ENCODE data around the gene CYP39A1.
"Not testable (repeated sequence)": the region's sequence is repeated elsewhere in the genome, so short reads cannot be mapped to it uniquely, and the experiment has no call there.

The CYP39A1 gene

DNA sequence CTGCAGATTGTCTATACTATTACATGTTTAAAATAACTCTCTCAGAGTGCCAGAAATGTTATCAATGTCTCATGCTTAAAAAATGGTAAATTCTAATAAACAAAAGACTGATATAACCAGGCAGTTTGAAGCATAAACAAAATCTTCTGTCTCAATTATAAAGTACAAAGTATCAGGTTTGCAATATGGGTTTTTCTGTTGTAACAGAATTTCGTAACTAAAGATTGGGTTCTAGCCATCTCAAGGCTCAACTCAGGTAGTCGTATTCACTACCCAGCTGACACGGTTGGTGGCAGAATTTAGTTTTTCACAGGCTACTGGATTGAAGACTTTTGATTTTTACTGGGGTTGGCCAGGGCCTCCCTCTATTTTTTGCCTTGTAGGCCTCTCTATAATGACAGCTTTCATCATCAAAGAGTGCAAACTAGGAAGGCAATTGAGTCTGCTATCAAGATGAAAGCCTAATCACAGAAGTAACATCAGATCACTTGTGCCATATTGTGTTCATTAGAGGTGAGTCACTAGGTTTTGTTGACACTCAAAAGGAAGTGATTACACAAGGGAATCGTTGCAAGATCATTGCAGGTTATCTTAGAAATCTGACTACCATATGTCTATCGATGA, 3.6 kb downstream of the CYP39A1 start:
- DNase-seq (ENCODE audit: low spot score) = no peak

DNA sequence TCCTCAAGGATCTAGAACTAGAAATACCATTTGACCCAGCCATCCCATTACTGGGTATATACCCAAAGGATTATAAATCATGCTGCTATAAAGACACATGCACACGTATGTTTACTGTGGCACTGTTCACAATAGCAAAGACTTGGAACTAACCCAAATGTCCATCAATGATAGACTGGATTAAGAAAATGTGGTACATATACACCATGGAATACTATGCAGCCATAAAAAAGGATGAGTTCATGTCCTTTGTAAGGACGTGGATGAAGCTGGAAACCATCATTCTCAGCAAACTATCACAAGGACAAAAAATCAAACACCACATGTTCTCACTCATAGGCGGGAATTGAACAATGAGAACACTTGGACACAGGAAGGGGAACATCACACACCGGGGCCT, 4.5 kb downstream of the CYP39A1 start:
- not testable (repeated sequence) for DNase-seq (ENCODE audit: low spot score)

DNA sequence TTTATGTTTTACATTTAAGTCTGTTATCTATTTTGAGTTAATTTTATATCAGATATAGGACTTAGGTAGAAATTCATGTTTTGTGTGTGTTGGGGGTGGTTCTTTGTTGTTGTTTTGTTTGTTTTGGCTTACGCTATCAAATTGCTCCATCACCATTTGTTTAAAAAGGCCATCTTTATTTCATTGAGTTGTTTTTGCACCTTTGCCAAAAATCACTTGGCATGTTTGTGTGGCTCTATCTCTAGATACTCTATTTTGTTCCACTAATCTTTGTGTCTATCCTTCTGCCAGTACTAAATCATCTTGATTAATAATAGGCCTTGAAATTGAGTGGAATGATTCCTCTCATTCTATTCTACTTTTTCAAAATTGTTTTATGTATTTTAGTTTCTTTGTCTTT, 7.4 kb downstream of the CYP39A1 start:
- no peak for DNase-seq (ENCODE audit: low spot score)

DNA sequence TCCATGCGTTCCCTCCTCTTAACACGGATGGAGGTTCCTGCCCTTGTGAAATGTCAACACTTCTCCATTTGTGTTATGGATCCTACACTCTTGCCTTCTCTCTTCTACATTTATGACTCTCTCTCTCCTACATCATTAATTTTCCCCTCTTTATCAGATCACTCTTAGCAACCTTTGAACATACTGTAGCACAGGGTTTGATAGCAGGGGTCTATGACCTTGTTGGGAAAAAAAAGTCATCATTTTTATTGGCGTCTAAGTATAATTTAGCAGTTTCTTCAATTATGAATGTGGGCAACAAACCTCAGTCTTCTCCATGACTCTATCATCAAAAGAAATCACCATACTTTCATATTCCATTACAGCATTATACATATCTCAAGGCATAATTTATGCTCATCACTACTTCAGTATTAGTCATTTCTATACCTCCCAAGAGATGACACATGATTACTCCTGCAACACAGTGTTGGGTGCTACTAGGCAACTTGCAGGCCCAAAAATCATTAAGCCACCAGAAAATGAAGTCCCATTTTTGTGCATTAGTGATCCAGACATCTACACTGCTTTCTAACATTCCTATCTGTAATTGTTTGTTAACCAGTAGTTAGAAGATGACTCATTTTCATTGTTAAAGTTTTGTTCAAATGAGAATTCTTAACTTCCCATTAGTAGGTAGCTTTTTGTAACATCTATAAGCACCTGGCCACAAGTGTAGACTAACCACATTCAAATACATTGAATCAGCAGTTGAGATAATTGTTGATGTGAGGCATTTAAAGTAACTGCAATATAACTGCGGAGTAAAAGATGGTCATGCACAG, 9.5 kb downstream of the CYP39A1 start:
- DNase-seq (ENCODE audit: low spot score) = no peak

DNA sequence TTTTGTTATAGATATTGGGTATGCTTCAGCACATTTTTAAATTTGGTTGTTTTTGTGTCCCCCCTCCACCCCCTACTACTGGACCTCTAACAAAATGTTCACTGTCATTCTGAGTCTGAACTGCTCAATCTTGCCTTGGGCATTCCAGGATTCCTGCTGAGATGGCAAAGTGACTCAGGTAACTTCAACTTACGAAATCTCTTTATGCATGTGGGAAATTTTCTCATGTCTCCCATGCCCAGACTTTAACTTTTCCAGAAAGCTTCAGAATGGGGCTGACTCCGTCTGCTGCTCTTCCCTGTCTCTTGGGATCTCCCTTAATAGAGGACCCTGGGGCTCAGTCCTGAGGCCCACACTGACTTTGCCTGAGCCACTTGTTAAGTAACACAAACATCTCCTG, 14.0 kb downstream of the CYP39A1 start:
- no peak for DNase-seq (ENCODE audit: low spot score)

DNA sequence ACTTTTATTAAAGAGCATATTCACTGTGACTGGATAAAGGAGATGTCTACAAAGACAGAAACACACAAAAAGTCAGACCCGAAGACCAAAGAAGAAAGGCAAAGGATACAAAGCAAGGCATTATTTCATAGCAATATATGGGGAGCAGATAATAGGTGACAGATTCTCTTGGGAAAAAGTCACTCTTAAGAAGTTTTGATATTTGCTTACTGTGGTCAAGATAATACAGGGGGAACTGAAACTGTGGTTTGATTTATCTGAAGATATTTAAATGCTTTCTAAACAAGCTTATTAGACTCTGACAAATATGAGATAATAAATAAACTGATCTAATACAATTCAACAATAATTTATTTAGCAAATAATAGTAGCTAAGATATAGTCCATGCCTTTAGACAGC, 14.7 kb downstream of the CYP39A1 start:
- DNase-seq (ENCODE audit: low spot score) = no peak

DNA sequence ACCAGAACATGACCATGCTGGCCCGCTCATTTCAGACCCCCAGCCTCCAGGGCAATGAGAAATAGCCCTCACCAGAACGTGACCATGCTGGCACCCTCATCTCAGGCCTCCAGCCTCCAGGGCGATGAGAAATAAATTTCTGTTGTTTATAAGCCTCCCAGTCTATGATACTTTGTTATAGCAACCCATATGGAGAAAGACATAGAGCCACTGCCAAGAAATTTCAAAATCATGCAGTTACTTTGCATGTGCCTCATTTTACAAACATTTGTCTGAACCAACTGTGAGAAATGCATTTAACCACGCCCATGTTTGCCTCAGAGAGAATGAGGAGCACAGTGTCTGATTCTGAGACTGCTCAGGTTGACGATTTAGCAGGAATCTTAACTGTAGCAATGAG, 15.5 kb downstream of the CYP39A1 start:
- DNase-seq (ENCODE audit: low spot score) = no peak

DNA sequence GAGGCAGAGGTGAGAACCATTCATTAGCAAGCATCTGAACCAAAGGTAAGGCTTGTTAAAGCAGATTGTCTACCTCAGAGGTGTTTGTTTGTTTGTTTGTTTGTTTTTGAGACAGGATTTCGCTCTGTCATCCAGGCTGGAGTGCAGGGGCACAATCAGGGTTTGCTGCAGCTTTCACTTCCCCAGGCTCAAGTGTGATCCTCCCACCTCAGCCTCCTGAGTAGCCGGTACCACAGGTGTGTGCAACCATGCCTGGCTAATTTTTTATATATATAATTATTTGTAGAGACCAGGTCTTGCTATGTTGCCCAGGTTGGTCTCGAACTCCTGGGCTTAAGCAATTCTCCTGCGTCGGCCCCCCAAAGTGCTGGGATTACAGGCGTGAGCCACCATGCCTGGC, 17.2 kb downstream of the CYP39A1 start:
- DNase-seq (ENCODE audit: low spot score) = no peak

DNA sequence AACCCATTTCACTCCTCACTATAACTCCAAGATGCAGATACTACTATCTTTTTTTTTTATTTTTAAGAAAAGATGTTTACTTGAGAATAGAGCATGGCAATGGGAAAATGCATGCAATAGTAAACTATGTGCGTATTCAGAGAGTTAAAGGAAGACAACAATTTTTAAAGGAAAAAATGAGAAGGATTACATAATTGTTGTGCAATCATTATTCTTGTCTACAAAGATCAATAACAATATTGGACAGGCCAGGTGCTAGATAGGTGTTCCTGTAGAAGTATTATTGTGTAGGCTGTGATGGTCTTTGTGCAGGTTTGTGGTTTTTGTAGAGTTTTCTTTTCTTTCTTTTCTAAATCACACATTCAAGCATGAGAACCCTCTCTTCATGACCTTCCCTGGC, 20.6 kb downstream of the CYP39A1 start:
- no peak for DNase-seq (ENCODE audit: low spot score)

DNA sequence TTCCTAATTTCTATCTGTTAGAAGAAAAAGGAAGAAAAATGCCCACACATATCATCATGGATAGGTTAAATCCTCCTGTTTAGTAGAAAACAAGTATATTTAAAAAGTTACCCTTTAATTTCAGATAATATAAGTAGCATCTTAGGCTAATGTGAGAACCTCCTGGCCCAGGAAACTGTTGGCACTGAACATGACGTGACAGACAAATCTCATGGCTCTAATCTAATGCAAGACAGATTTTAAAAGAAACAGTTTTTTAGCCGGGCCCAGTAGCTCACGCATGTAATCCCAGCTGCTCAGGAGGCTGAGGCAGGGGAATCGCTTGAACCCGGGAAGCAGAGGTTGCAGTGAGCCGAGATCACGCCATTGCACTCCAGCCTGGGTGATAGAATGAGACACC, 22.9 kb downstream of the CYP39A1 start:
- DNase-seq (ENCODE audit: low spot score) = no peak

DNA sequence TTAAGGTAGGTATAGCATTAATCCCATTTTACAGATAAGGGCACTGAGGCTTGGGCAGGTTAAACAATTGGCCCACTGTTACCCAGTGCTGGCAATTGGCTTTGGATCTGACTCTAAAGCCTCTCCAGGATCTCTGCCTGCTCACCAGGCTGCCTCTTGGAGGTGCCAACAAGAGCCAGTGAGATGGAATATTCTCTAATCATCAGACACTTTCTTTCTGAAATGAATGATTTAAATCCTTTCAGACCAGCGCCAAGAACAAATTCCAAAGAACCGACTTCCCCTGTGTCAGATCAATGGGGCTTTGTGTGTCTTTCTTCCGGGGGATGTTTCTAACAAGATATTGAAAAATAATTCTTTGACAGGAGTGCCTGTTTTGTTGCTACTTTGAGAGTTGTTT, 23.6 kb downstream of the CYP39A1 start:
- DNase-seq (ENCODE audit: low spot score) = peak; percentile 34

DNA sequence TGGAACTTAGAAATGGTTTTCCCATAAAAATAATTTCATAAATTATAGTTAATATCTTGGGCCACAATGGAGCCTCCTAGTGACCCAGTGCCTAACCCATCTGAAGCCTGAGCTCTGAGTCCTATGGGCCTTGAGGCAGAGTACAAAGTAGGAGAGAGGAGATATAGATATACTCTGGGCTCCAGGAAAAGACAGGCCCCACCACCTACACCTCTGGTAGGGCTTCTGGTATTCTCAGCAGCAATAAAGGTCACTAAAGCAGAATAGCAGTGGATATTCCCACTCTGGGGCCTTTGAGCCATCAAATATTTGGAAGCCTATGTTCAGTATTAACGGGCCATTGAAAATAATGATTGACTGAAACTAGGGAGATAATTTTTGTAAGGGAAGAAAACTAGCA, 24.1 kb downstream of the CYP39A1 start:
- no peak for DNase-seq (ENCODE audit: low spot score)

DNA sequence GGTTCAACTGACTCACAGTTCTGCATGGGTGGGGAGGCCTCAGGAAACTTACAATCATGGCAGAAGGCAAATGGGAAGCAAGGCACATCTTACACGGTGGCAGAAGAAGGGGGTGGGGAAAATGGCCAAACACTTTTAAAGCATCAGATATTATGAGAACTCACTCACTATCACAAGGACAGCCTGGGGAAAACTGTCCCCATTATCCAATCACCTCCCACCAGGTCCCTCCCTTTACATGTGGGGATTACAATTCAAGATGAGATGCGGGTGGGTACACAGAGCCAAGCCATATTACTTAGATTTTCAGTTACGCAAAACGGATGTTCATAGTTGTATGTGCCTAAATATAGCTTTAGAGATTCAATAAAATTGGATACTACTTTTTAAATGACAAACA, 25.6 kb downstream of the CYP39A1 start:
- no peak for DNase-seq (ENCODE audit: low spot score)

DNA sequence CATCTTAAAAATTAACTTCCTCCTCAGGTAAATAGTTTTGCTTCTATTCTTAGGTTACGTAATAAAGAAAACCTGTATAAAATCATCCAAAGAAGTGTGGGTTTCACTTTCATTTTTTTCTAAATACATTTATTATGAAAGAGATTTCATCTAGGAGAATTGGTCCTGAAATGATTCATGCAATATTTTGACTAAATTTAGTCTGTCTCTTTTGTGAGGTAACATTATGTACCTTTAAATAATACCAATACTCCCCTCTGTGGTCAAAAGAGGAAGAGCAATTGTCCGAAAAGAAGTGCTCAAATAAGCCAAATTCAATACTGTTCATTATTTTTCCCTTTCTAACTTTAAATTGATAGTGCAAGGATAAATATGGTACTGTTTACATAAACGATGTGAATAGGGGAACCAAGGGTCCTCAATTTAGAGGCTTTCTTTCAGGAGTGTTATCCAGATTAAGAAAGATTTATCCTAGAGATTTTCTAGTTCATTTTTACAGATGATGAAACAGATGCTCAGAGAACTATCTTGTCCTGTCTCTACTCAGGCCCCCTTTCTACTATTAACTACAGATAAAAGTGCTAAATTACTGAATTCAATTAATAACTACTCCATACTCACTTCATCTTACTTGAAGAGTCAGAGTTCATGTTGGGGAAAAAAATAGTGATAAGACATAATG, 26.2 kb downstream of the CYP39A1 start:
- peak; percentile 67 for DNase-seq (ENCODE audit: low spot score)

DNA sequence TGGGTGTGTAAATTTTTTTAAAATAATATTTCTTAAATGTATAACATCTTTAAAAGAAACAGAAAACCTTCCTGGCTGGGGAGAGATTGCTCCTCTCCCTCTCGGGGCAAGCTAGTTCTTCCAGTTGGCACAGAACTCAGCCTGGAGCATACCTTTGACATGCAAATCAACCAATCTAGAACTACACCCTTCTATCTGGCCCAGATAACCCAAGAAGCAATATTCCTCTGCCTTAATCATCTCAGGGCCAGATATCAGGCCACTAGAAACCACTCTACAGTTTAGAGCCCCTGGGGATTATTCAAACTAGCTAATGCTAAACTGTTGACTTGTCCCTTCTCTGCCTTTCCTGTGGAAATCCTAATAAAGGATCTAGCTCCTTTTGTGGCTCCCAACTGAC, 33.9 kb downstream of the CYP39A1 start:
- DNase-seq (ENCODE audit: low spot score) = no peak

DNA sequence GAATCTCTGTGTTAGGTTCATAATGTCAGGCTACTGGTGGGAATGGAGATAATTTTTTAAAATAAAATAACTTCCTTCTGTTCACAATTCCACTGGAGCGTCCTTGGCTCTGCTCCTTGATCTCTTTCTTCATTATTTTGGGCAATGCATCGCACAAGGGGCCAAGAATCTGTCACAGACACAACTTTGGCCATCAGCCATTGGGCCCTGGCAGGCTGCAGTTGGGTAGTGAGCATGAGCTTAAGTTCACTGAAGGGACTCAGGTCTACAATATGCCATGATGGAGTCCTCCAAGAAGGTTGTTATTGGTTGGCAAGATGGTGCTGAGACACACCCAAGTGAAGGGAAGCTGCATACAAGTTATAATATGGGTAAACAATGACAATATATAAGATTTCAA, 40.0 kb downstream of the CYP39A1 start:
- no peak for DNase-seq (ENCODE audit: low spot score)

DNA sequence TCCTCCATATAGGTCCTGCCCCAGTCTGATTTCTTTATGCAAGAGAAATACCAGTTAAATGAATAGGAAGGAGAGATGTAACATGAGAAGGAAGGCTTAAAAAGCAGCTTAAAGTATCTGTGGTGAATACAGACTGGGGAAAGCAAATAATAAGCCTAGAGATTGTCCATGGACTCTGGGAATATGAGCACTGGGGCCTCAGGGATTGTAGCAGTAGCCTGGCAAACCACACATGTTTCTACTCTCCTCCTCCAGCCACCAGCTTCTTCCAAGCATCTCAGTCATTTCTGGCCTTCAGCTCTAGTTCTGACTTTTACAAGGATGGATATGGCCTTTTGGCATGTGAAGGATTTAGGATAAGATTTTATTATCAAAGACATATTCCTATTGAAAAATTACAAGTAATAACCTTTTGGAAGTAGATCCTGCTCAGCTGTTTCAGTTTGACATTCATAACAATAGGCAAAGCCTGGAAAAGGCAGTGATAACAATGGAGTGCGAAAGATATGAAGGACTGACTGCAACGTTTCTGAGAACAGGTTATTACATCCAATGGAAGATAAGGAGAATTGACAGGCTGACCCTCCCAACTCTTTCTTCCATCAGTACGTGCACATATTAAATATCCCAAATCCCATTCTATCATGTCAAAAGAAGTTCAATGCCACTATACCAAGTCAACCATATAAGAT, 41.6 kb downstream of the CYP39A1 start:
- no peak for DNase-seq (ENCODE audit: low spot score)

DNA sequence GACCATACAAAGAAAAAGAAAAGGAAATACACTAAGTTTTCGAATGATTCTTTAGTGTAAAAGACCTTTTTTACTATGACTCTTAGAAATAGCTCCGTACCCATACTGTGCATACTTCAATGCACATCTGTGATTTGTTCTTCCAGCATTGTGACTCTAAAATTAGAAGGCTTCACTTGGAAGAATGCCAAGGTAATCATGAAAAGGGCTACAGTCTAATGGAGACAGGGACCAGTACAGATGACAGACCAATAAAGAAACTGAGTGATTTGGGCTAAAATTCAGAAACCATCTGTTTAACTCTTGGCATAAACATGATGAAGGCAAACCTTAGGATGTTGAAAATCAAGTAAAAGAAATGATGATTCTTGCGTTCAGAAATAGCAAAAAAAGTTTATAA, 46.3 kb downstream of the CYP39A1 start:
- peak; percentile 87 for DNase-seq (ENCODE audit: low spot score)

DNA sequence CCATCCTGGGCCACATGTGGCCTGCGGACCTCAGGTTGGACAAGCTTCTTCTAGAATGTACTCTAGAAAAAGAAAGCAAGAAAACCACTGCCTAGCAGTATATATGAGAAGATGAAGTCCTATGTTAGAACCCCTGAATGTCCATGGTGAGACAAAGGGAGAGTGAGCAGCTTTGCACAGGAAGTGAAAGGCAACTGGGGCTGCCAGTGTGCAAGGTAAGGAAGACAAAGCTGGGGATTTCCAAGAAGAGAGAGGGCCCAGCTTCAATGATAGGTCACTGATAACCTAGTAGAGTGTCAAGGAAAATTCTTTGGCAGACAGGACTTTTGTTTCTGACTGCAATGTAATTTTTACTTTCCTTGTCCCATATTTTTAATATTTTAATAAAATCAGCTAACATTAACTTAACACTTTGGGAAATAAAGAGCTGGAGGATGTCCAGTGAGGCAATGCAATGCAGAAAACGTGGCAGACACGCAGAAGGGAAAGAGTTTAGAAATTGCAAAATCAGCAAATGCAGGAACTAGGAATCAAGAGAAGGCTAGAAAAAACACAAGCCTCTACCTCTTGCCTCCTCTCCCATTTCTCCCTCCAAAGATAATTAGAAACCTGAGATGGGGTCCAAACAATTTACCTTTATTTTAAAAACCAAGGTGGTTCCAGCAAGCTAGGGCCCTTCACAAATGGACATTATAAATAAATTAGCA, 47.4 kb downstream of the CYP39A1 start:
- no peak for DNase-seq (ENCODE audit: low spot score)

DNA sequence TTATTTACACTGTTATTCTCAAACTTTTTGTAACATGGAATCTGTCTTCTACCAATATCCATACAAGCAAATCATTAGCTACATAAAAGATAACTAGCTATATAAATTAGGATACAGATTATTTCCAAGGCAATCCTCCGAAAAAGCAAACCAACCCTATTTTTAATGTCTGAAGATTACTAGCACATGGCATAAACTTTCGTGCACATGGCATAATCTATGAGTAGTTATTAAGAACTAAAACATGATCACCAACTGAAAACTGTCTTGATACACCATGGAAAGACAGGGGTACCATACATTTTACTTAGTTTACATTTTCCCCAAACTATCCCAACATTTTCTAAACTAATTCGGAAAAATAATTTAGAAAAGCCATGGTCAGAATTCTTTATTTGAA, 54.4 kb downstream of the CYP39A1 start:
- DNase-seq (ENCODE audit: low spot score) = no peak

DNA sequence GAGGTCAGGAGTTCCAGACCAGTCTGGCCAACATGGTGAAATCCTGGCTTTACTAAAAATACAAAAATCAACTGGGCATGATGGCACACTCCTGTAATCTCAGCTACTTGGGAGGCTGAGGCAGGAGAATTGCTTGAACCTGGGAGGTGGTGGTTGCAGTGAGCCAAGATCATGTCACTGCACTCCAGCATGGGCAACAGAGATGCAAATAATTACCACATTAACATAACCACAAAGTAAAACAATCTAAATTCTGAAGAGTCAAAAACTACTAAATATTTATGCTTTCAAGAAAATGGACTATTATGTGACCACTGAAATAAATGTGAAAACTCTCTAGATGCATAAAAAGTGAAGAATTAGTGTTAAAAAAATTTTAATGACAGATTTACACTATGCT, 59.9 kb downstream of the CYP39A1 start:
- no peak for DNase-seq (ENCODE audit: low spot score)

DNA sequence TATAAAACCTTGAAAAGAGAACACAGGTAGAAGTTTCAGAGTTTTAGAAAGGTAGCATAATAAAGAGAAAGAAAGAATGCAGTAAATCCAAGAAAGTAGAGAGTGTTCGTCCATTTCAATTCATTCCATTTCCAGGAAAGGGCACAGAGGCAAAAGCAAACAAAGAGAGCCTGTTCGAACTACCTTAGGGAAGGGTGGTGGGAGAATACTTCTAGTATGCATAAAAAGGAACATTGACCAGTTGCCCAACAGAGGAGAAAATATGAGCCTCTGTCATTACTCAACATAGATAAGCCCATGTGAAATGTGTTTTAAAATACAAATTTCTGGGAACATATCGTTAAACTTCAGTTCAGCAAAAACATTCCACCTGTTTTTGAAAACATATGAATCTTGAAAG, 60.6 kb downstream of the CYP39A1 start:
- DNase-seq (ENCODE audit: low spot score) = no peak
